ENCODE measurements around the gene NELFA.

The NELFA gene

GRCh38 chr4:1933700-1934099, 75.1 kb downstream of the NELFA start:
- DNase-seq (ENCODE audit: low spot score): no peak

GRCh38 chr4:1932736-1933135, 76.0 kb downstream of the NELFA start:
- DNase-seq (ENCODE audit: low spot score): no peak

Measured in HuH-7 (cell line).